ENCODE measurements around the gene MCHR1. TPM values are rescaled to one million over a fixed set of nuclear protein-coding genes. Genes with fewer than 3 reads are reported as not detected.

MCHR1 gene
- total and polyA plus RNA-seq, 3 donors from 2014 or later: 0.42 to 0.62 (median 0.47) TPM

DNA sequence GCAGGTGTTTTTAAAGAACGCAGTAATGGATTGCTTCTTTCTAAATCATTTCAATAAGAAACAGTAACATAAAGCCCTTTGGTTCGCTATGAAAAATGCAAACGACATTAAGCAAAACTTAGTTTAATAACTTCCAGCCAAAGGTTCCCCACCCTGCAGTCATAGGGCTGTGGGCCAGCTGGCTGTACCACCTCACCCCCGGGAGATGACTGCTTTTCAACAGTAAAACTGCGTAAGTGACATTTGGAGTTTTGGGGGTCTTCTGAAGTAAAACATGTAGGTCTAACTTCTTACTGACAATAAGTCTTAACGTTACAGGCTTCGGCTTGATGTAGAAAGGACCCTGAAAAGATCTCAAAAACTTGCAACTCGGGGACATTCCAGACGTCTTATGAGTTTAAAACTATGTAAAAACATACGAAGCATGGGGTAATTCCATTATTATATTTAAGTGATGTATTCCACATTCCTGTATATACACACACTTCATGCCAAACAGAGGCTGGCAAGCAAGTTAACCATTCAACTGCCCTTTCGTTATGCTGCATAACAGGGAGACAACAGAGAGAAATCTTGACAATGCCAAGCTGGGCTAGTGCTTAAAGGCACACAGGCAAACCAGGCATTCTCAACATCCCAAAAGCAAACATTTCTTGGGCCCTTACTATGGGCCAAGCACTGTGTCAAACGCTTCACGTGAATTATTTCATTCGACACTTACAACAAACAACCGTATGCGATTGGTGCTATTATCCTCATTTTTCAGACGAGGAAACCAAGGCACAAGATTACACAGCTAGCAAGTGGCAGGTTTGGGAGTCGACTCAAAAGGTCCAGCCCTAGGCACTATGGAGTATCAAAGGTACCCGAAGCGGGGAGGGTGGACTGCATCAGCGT lies 44.0 kb upstream of the MCHR1 start:
- peak; percentile 56 for DNase-seq

DNA sequence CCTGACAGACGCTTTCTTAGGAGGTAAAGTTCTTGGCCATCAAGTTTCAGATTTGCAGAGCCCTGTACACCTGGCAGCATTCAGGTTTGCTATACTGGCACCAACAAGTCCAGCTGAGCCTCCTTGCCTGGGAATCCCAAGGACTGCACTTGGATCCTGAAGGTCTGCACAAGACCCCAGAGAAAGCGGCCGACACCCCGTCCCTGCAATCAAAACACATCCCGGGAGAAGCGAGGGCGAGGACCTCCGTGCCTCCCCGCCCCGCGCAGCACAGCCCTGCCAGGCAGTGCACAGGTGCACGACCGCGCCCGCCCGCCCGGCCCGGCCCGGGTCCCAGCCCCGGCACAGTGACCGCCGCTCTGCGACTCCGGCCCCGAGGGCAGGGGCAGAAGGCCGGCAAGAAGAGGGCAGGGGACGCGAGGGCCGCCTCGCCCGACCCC lies 43.3 kb upstream of the MCHR1 start:
- H3K27ac ChIP-seq: peak overlapping the region; percentile 92 to 95
- peak; percentile 44 for DNase-seq
- no peaks in the 10 kb centered on the region for H3K36me3 ChIP-seq (ENCODE audit: low read depth, missing control alignments)
- no peak for TF ChIP-seq POLR2A (IDR thresholded peaks at IDR 0.05)
- TF ChIP-seq, protein P1, sequence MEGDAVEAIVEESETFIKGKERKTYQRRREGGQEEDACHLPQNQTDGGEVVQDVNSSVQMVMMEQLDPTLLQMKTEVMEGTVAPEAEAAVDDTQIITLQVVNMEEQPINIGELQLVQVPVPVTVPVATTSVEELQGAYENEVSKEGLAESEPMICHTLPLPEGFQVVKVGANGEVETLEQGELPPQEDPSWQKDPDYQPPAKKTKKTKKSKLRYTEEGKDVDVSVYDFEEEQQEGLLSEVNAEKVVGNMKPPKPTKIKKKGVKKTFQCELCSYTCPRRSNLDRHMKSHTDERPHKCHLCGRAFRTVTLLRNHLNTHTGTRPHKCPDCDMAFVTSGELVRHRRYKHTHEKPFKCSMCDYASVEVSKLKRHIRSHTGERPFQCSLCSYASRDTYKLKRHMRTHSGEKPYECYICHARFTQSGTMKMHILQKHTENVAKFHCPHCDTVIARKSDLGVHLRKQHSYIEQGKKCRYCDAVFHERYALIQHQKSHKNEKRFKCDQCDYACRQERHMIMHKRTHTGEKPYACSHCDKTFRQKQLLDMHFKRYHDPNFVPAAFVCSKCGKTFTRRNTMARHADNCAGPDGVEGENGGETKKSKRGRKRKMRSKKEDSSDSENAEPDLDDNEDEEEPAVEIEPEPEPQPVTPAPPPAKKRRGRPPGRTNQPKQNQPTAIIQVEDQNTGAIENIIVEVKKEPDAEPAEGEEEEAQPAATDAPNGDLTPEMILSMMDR (IDR thresholded peaks at IDR 0.05): no peak
- H3K4me1 ChIP-seq: peaks cover 14% of the 10 kb centered on the region
- H3K27me3 ChIP-seq: no peaks in the 10 kb centered on the region
- peak overlapping the region; percentile 97 to 99 for H3K4me3 ChIP-seq
- no peaks in the 10 kb centered on the region for H3K9me3 ChIP-seq
- intact Hi-C loops (cut with DNase I; ENCODE audit: low total_unique reads): no loop called here
- WGBS, 2 donors: 1% methylated on average over 27 of the region's 31 CpGs; no CpG with 5 or more reads in 1 of the 2 donors

More for the DNA sequence above, 44.0 kb upstream of the MCHR1 start:
- 10 to 16% methylated on average over 16 to 21 of the region's 21 CpGs for WGBS, 2 donors
- intact Hi-C loops (cut with DNase I; ENCODE audit: low total_unique reads): no loop called here
- Histone ChIP-seq H3K4me1 (peaks cover 14% of the 10 kb centered on the region), H3K36me3 (ENCODE audit: low read depth, missing control alignments) (no peaks in the 10 kb centered on the region), H3K27ac (peak overlapping the region; percentile 92 to 95), H3K27me3 (no peaks in the 10 kb centered on the region), H3K4me3 (peak overlapping the region; percentile 97 to 99), H3K9me3 (no peaks in the 10 kb centered on the region)
- no peak for TF ChIP-seq POLR2A (IDR thresholded peaks at IDR 0.05)
- TF ChIP-seq, protein P1 (IDR thresholded peaks at IDR 0.05): no peak

DNA sequence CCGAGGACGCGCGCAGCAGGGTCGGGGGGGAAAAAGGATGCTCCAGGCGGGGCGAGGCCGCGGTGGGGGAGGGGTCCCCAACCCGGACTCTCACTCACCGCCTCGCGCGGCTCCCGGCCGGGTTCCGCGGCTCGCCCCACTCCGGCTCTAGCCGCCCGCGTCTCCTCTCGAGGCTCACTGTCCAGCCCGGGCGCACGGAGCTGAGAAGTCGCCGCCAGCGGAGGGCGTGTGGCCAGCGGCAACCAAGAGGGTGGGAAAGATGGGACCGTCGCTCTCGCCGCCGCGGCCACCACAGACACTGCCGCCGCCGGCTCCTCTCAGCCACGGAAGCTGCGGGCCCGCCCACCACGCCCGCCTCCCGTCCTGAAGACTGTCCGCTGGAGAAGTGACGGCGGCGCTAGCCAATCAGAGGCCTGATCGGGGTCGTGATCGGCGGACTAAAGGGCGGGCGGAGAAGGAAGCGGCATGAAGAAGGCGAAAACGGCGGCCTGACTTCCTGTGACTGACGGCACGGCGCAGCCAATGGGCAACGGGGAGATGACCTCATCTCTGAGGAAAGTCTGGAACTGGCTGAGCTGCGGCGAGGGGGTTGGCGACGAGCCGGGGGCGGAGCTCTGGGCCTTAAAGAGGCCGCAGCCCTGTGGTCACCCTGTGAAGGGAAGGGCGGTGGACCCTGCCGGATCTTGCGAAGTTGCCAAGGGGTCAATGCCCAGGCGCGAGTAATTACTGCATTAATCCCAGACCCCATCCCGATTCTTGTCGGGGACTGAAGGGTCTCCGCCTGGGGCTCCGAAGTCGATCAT lies 42.7 kb upstream of the MCHR1 start, which contains the start of gene MRTFA:
Gene MRTFA, minus strand, starts transcription at position 340 of the 803 bp plus-strand sequence.
- TF ChIP-seq POLR2A (IDR thresholded peaks at IDR 0.05): peak; percentile 93
- TF ChIP-seq, protein P1 (IDR thresholded peaks at IDR 0.05): peak in 1 of 3 experiments; percentile 1
- Histone ChIP-seq H3K36me3 (ENCODE audit: low read depth, missing control alignments) (no peaks in the 10 kb centered on the region), H3K4me3 (peak within 1 kb of the TSS; percentile 97 to 99), H3K27me3 (no peaks in the 10 kb centered on the region), H3K9me3 (no peaks in the 10 kb centered on the region), H3K4me1 (peaks cover 14% of the 10 kb centered on the region), H3K27ac (peak within 1 kb of the TSS; percentile 92 to 95)
- DNase-seq: peak; percentile 100
- intact Hi-C loops (cut with DNase I; ENCODE audit: low total_unique reads): no loop called here
- WGBS, 2 donors: 1 to 2% methylated on average over 13 to 73 of the region's 82 CpGs

DNA sequence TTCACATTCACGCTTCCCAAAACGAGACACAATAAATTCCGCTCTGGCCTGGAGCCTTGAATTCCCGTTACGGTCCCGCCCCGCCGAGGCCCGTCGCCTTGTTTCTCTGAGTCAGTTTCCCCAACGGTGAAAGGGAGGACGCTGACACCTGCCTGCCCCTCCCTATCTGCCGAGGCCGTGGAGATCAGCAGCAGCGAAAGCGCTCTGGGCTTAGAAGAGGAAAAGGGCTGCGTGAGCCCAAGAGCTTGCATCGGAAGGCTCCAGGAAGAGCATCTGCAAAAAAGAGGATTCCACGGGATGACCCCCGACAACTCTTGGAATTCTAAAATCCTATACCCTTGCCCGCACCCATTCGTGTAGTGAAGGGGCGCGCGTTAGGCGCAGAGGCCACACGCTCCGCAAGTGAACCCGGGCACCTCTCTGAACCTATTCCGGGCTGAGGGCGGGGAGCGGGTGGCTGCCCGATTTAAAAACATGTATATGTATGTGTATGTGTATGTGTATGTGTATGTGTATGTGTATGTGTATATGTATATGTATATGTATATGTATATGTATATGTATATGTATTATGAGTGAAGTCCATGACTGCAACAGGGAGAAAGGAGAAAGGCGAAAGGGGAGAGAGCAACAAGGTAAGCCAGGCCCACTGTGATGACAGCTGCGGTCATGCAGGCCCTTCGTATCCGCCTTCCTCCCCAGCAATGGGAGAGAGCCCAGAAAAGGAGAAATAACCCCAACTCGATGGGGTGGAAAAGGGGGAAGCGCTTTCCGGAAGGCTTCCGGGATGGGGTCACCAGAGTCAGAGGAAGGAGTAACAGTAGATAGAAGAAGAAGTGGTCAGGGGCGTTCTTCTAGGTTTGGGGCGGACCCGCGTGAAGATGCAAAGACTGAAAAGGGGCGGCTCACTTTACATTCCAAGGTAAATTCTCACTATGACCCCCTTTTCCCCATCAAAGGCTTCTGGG lies 41.8 kb upstream of the MCHR1 start:
- Histone ChIP-seq H3K9me3 (no peaks in the 10 kb centered on the region), H3K27me3 (no peaks in the 10 kb centered on the region), H3K36me3 (ENCODE audit: low read depth, missing control alignments) (no peaks in the 10 kb centered on the region), H3K27ac (peak overlapping the region; percentile 48 to 95), H3K4me3 (peak overlapping the region; percentile 97 to 99), H3K4me1 (peaks cover 14% of the 10 kb centered on the region)
- DNase-seq: peak; percentile 34
- WGBS, 2 donors: 20 to 22% methylated on average over 33 to 46 of the region's 46 CpGs
- no peak for TF ChIP-seq POLR2A (IDR thresholded peaks at IDR 0.05)
- TF ChIP-seq, protein P1 (IDR thresholded peaks at IDR 0.05): no peak
- intact Hi-C loops (cut with DNase I; ENCODE audit: low total_unique reads): no loop called here
